ENCODE data around the gene NCOA1. TPM values are rescaled to one million over a fixed set of nuclear protein-coding genes. Genes with fewer than 3 reads are reported as not detected.
"Not testable (repeated sequence)": the region's sequence is repeated elsewhere in the genome, so short reads cannot be mapped to it uniquely, and the experiment has no call there.

Gene NCOA1
- total RNA-seq, 1 donor from 2014 or later: 20.1 TPM

DNA sequence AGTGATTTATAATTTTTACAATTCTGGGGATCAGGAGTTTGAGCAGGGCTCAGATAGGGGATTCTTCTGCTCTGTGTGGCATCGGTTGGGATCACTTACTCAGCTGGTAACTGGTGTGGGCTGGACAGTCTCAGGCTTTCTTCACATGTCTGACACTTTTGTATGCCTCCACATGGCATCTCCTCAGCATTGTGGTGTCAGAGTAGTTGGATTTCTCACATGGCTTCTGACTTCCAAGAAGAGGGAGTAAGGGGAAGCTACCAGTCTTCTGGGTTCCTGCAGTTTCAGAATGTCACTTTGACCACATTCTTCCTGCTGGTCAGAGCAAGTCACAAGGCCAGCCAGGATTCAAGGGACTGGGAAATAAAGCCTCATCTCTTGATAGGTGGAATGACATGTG is 55.6 kb downstream of the NCOA1 start:
- H3K4me3 Mint-ChIP-seq: no peak overlapping the region
- no peak for DNase-seq (ENCODE audit: low read depth, low spot score)
- TF ChIP-seq, protein P1, sequence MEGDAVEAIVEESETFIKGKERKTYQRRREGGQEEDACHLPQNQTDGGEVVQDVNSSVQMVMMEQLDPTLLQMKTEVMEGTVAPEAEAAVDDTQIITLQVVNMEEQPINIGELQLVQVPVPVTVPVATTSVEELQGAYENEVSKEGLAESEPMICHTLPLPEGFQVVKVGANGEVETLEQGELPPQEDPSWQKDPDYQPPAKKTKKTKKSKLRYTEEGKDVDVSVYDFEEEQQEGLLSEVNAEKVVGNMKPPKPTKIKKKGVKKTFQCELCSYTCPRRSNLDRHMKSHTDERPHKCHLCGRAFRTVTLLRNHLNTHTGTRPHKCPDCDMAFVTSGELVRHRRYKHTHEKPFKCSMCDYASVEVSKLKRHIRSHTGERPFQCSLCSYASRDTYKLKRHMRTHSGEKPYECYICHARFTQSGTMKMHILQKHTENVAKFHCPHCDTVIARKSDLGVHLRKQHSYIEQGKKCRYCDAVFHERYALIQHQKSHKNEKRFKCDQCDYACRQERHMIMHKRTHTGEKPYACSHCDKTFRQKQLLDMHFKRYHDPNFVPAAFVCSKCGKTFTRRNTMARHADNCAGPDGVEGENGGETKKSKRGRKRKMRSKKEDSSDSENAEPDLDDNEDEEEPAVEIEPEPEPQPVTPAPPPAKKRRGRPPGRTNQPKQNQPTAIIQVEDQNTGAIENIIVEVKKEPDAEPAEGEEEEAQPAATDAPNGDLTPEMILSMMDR (conservative IDR thresholded peaks at IDR 0.05): no peak
- H3K9me3 Mint-ChIP-seq: peaks cover 30% of the 10 kb centered on the region
- peaks cover 47% of the 10 kb centered on the region for H3K36me3 Mint-ChIP-seq (ENCODE audit: low read depth)
- peaks cover 8% of the 10 kb centered on the region for H3K4me1 Mint-ChIP-seq
- H3K27ac Mint-ChIP-seq (ENCODE audit: unreplicated experiment): no peak overlapping the region
- no peaks in the 10 kb centered on the region for H3K27me3 Mint-ChIP-seq (ENCODE audit: low read depth)

DNA sequence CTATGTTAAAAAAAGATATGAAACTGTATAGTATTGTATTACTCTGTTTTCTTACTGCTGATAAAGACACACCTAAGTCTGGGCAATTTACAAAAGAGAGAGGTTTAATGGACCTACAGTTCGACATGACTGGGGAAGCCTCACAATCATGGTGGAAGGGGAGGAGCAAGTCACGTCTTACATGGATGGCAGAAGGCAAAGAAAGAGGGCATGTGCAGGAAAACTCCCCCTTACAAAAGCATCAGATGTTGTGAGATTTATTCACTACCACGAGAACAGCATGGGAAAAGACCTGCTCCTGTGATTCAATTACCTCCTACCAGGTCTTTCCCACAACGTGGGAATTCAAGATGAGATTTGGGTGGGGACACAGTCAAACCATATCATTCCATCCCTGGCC is 57.0 kb downstream of the NCOA1 start:
- H3K27me3 Mint-ChIP-seq (ENCODE audit: low read depth): no peaks in the 10 kb centered on the region
- H3K27ac Mint-ChIP-seq (ENCODE audit: unreplicated experiment): no peak overlapping the region
- H3K9me3 Mint-ChIP-seq: peaks cover 29% of the 10 kb centered on the region
- peaks cover 47% of the 10 kb centered on the region for H3K36me3 Mint-ChIP-seq (ENCODE audit: low read depth)
- H3K4me3 Mint-ChIP-seq: no peak overlapping the region
- TF ChIP-seq, protein P1 (conservative IDR thresholded peaks at IDR 0.05): no peak
- DNase-seq (ENCODE audit: low read depth, low spot score): no peak
- H3K4me1 Mint-ChIP-seq: peaks cover 16% of the 10 kb centered on the region

- H3K36me3 Mint-ChIP-seq (ENCODE audit: low read depth): peaks cover 35% of the 10 kb centered on the region
- peaks cover 21% of the 10 kb centered on the region for H3K9me3 Mint-ChIP-seq
- DNase-seq (ENCODE audit: low read depth, low spot score); H3K27ac Mint-ChIP-seq (ENCODE audit: unreplicated experiment); H3K4me3 Mint-ChIP-seq; H3K27me3 Mint-ChIP-seq (ENCODE audit: low read depth): not testable (repeated sequence)
- H3K4me1 Mint-ChIP-seq: peaks cover 16% of the 10 kb centered on the region
These were observed 59.2 kb downstream of the NCOA1 start for GRCh38 chr2:24550301-24550700.

GRCh38 chr2:24551016-24551415 is 60.0 kb downstream of the NCOA1 start:
- Mint-ChIP-seq H3K4me1 (peaks cover 16% of the 10 kb centered on the region), H3K4me3 (no peak overlapping the region), H3K9me3 (peaks cover 24% of the 10 kb centered on the region), H3K27ac (ENCODE audit: unreplicated experiment) (no peak overlapping the region), H3K27me3 (ENCODE audit: low read depth) (no peaks in the 10 kb centered on the region), H3K36me3 (ENCODE audit: low read depth) (peaks cover 43% of the 10 kb centered on the region)
- DNase-seq (ENCODE audit: low read depth, low spot score): no peak
- TF ChIP-seq, protein P1 (conservative IDR thresholded peaks at IDR 0.05): no peak

- no peak overlapping the region for H3K27ac Mint-ChIP-seq (ENCODE audit: unreplicated experiment)
- peaks cover 26% of the 10 kb centered on the region for H3K9me3 Mint-ChIP-seq
- H3K4me1 Mint-ChIP-seq: peaks cover 16% of the 10 kb centered on the region
- no peak for DNase-seq (ENCODE audit: low read depth, low spot score)
- H3K4me3 Mint-ChIP-seq: no peak overlapping the region
- H3K27me3 Mint-ChIP-seq (ENCODE audit: low read depth): no peaks in the 10 kb centered on the region
- H3K36me3 Mint-ChIP-seq (ENCODE audit: low read depth): peaks cover 44% of the 10 kb centered on the region
- TF ChIP-seq, protein P1 (conservative IDR thresholded peaks at IDR 0.05): no peak
These were observed 61.8 kb downstream of the NCOA1 start for GRCh38 chr2:24552836-24553235.

- peaks cover 41% of the 10 kb centered on the region for H3K36me3 Mint-ChIP-seq (ENCODE audit: low read depth)
- no peak overlapping the region for H3K4me3 Mint-ChIP-seq
- H3K4me1 Mint-ChIP-seq: peaks cover 17% of the 10 kb centered on the region
- H3K27me3 Mint-ChIP-seq (ENCODE audit: low read depth): no peaks in the 10 kb centered on the region
- DNase-seq (ENCODE audit: low read depth, low spot score): no peak
- peaks cover 18% of the 10 kb centered on the region for H3K9me3 Mint-ChIP-seq
- H3K27ac Mint-ChIP-seq (ENCODE audit: unreplicated experiment): no peak overlapping the region
- TF ChIP-seq, protein P1 (conservative IDR thresholded peaks at IDR 0.05): no peak
These were observed 67.9 kb downstream of the NCOA1 start for GRCh38 chr2:24558781-24559472.

Data from neural crest cell (in vitro differentiated cells).